LNCAP (cell line): ENCODE measurements around the gene BUD13.

ENCODE experiments used
- TF ChIP-seq, protein P1 (sequence below): fragments of 450-650 bp; IDR thresholded peaks from 2 replicates; pipeline ENCODE4 v1.5.1; 2017; ENCODE audit warnings: mild to moderate bottlenecking

BUD13 gene, protein sequence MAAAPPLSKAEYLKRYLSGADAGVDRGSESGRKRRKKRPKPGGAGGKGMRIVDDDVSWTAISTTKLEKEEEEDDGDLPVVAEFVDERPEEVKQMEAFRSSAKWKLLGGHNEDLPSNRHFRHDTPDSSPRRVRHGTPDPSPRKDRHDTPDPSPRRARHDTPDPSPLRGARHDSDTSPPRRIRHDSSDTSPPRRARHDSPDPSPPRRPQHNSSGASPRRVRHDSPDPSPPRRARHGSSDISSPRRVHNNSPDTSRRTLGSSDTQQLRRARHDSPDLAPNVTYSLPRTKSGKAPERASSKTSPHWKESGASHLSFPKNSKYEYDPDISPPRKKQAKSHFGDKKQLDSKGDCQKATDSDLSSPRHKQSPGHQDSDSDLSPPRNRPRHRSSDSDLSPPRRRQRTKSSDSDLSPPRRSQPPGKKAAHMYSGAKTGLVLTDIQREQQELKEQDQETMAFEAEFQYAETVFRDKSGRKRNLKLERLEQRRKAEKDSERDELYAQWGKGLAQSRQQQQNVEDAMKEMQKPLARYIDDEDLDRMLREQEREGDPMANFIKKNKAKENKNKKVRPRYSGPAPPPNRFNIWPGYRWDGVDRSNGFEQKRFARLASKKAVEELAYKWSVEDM

DNA sequence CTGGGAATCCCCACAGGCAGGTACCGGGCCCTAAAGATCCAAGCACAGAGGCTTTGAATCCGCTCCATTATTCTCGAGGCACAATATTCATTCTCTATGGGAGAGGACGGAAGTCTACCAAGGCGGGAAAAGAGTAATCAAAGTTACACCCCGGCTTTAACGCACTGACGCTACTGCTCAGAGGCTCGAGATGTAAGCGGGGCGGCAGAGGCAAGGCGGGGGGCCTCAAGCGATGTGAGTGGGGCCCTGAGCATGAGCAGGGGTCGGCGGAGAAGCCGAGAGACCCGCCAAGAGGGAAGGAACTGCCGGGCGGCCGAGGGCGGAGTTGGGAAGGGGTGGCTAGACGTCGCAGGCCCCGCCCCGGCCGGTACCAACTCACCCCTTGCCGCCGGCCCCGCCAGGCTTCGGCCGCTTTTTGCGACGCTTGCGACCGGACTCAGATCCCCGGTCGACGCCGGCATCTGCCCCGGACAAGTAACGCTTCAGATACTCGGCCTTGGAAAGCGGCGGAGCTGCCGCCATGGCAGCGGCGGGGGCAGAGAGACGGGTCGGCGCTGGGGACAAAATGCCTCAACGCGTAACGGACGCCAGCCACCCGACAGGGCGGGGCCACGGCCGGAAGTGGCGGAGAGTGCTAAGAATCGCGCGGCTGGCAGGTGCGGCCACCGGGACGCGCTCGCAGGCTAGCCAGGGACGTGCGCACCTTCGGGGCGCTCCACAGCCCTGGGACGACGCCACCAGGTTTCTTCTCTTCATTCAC, at the start of gene BUD13:
TSS of gene BUD13 (minus strand) at position 545 of the 760 bp plus-strand sequence. CDS start at position 522, 23 bp downstream.
- TF ChIP-seq, protein P1, sequence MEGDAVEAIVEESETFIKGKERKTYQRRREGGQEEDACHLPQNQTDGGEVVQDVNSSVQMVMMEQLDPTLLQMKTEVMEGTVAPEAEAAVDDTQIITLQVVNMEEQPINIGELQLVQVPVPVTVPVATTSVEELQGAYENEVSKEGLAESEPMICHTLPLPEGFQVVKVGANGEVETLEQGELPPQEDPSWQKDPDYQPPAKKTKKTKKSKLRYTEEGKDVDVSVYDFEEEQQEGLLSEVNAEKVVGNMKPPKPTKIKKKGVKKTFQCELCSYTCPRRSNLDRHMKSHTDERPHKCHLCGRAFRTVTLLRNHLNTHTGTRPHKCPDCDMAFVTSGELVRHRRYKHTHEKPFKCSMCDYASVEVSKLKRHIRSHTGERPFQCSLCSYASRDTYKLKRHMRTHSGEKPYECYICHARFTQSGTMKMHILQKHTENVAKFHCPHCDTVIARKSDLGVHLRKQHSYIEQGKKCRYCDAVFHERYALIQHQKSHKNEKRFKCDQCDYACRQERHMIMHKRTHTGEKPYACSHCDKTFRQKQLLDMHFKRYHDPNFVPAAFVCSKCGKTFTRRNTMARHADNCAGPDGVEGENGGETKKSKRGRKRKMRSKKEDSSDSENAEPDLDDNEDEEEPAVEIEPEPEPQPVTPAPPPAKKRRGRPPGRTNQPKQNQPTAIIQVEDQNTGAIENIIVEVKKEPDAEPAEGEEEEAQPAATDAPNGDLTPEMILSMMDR = no peak

DNA sequence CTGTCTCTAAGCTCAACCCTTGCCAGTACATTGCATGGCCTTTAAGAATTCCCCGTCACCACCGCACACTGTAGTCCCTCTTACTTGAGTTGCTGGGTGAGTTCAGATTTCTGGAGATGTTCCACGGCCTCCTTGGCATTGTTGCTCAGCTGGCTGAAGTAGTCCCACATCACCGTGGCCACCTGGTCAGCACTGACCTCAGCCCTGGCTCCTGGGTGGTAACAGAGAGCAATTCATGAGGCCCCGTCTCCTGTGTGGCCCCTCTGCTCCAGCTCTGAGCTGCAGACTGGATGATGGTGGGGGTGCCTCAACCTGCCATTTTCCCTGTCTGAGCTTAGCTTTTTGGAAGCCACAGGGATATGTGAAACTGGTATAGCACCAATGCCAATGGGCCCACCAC, 49.8 kb upstream of the BUD13 start:
- TF ChIP-seq, protein P1 = no peak

DNA sequence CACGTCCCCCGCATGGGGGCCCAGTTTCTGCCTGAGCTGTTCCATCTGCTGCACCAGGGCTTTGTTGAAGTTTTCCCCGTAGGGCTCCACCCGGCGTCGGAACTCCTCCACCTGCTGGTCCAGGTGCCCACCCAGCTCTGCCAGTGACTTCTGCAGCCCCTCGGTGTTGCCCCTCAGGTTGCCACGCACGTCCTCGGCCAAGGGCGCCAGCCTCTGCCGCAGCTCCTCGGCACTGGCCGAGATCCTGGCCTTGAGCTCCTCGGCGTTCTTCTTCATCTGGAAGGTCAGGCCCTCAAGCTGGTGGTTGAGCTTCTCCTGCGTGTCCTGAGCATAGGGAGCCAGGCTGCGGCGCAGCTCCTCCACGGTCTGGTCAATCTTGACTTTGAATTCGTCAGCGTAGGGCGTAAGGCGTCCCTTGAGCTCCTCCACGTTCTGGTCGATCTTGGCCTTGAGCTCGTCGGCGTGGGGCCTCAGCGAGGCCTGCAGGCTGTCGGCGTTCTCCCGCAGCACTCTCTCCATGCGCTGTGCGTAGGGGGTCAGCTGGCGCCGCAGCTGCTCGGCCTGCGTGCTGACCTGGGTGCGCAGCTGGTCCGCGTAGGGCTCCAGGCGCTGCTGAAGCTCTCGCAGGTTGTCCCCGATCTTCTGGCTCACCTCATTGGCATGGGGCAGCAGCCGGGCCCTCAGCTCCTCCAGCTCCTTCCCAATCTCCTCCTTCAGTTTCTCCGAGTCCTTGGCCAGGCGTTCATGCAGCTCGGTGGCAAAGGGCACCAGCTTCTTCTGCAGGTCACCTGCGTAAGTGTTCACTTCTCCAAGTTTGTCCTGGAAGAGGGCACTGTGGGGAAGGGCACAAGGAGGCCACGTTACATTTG, 48.5 kb upstream of the BUD13 start:
- TF ChIP-seq, protein P1 = no peak

DNA sequence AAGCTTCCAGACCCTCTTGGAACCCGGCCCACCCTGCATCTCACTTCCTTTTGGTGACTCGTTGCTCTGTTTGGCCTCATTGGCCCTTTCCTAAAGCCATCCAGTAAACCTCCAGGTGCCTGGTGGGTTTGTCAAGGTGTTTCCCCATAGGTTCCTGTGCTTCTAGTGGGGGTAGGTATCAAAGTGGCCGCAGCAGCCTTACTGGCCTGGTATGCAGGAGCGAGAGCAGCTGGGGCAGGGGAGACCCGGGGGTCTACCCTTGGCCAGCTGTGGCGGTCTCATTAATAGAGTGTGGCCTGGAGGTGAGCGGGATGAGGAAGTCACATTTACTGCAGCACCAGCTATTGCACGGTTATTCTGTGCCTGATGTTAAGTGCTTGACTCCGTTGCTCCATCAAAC, 46.3 kb upstream of the BUD13 start:
- TF ChIP-seq, protein P1 = no peak

DNA sequence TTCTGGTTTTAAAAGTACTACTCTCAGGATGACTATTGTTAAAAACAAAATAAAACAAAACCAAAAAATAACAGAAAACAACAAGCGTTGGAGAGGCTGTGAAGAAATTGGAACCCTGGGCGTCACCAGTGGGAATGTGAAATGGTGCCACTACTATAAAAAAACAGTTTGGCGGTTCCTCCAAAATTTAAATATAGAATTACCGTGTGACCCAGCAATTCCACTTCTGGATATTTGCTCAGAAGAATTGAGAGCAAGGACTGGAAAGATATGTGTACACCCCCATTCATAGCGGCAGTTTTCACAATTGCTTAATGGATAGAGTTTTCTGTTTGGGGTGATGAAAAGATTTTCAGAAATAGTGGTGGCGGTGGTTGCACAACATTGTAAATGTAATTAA, 41.7 kb upstream of the BUD13 start:
- TF ChIP-seq, protein P1 = no peak

DNA sequence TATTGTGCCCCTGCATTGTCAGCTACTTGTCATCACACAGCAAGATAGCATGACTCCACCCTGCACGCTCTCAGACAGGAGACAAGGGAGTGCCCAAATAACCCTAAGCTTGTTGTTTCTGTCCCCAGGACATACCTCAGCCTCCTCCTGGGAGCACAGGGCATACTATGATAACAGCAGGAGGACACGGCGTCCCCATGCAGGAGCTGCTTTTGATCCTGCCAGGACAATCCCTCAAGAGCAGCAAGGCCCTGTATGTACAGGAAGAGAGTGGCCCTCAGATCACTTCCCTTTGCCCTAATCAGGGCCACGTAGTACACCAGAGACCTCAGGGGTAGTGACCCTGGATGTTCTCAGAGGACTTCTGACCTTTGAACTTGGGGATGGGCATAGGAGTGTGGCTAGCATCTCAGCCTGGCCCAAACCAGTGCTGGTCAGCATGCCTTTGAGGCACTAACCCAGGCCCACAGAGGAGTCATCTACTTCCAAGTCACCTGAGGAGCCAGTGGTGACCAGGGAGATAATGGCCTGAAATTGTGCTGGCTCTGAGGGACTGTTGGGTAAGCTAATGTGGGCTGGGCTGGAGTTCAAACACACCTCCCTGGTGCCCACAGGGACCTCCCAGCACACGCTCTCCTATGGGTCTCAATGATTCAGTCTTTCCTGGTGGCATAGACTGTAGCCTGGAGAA, 41.1 kb upstream of the BUD13 start:
- TF ChIP-seq, protein P1 = no peak
